Colonic mucosa (tissue), 4 donors: Measurements from ENCODE around the gene CDIPT. TPM values are rescaled to one million over a fixed set of nuclear protein-coding genes. Genes with fewer than 3 reads are reported as not detected.
"Not testable (repeated sequence)": the region's sequence is repeated elsewhere in the genome, so short reads cannot be mapped to it uniquely, and the experiment has no call there.

ENCODE experiments used
- DNase-seq: peaks from one replicate; pipeline ENCODE4 v3.0.0-alpha.2; 2020
- H3K27ac ChIP-seq: fragments of 200-600 bp; one replicate; pipeline ENCODE4 v1.8.0; 2021
- H3K27me3 ChIP-seq: fragments of 200-600 bp; one replicate; pipeline ENCODE4 v1.8.0; 2021
- H3K36me3 ChIP-seq: fragments of 200-600 bp; one replicate; pipeline ENCODE4 v1.8.0; 2021
- H3K4me1 ChIP-seq: fragments of 200-600 bp; one replicate; pipeline ENCODE4 v1.8.0; 2021; ENCODE audit warnings: mild to moderate bottlenecking
- H3K4me3 ChIP-seq: fragments of 200-600 bp; one replicate; pipeline ENCODE4 v1.8.0; 2021
- H3K9ac ChIP-seq, 2 donors: one replicate each; pipeline ENCODE4 v1.7.0; 2013; ENCODE audit warnings: control low read depth in 2 of 2, low read depth in 2 of 2, low read length in 2 of 2
- H3K9me3 ChIP-seq: fragments of 200-600 bp; one replicate; pipeline ENCODE4 v1.8.0; 2021
- intact Hi-C: fragments of 100-400 bp; cut with DNase I; formaldehyde crosslinking; loops from one replicate; pipeline ENCODE4 v1.14.1; 2022
- total RNA-seq, 2 donors: library from RNA; stranded (reverse); fragmentation: NEBNext Ultra II Directional in 1 of 2; extraction: Animal tissue kit (Norgen Biotek cat#: 25700) in 1 of 2; gene quantifications; one replicate each; pipeline ENCODE4 v1.2.1, GENCODE V29; 2021
- TF ChIP-seq, protein P1 (sequence below): fragments of 200-600 bp; IDR thresholded peaks from one replicate; pipeline ENCODE4 v1.8.0; 2022; ENCODE audit warnings: antibody characterized with exemption, mild to moderate bottlenecking
- donor health status: healthy.
- donor health status: DM: no; HTN: no; CAD: no.
- donor health status: DM: no; HTN: no; CAD: no.

The CDIPT gene, protein sequence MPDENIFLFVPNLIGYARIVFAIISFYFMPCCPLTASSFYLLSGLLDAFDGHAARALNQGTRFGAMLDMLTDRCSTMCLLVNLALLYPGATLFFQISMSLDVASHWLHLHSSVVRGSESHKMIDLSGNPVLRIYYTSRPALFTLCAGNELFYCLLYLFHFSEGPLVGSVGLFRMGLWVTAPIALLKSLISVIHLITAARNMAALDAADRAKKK
- total RNA-seq, result 10 to 100 TPM; 58.1 to 62.7 TPM

DNA sequence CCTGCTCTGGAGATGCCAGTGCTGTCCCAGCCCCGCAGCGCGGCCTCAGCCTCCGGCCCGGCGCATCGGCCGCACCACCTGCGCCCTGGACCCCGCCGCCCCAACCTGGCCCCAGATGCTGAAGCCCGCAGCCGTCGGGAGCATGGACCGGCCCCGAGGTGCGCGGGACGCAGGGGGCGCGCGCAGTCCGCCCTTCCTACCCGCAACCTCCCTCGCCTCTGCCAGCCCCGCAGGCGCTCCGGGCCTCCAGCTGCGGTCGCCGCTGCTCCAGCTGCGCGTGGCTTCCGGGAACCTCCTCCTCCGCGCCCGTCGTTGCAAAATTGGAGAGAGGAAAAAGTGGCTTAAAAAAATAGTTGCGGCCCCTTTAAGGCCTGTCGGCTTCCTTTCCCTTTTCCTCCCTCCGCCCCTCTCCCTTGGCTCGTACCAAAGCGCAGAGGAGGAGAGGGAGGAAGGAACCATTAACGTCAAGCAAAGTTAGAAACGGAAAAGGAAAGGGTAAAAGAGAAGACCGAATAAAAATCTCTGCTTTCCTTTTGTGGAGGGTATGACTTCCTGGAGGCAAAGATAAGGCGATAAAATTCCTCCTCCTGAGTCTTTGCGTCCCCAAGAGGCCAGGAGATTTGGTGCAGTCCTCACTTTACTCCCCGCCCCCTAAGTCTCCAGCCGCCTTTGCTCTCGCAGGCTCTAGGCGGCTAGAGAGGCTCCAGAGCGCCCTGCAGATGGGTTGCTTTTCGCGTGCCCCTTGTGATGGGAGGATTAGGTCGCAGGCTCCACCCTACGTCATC, at the start of gene CDIPT:
TSS of gene CDIPT (minus strand) at position 343 of the 785 bp plus-strand sequence. CDS start 369 bp downstream, outside the sequence.
- H3K9ac ChIP-seq, result peak within 1 kb of the TSS; percentile 84 to 86
- peak; percentile 95 for DNase-seq
- H3K27me3 ChIP-seq, result no peaks in the 10 kb centered on the region
- TF ChIP-seq, protein P1, sequence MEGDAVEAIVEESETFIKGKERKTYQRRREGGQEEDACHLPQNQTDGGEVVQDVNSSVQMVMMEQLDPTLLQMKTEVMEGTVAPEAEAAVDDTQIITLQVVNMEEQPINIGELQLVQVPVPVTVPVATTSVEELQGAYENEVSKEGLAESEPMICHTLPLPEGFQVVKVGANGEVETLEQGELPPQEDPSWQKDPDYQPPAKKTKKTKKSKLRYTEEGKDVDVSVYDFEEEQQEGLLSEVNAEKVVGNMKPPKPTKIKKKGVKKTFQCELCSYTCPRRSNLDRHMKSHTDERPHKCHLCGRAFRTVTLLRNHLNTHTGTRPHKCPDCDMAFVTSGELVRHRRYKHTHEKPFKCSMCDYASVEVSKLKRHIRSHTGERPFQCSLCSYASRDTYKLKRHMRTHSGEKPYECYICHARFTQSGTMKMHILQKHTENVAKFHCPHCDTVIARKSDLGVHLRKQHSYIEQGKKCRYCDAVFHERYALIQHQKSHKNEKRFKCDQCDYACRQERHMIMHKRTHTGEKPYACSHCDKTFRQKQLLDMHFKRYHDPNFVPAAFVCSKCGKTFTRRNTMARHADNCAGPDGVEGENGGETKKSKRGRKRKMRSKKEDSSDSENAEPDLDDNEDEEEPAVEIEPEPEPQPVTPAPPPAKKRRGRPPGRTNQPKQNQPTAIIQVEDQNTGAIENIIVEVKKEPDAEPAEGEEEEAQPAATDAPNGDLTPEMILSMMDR, result peak; percentile 37
- no peaks in the 10 kb centered on the region for H3K36me3 ChIP-seq
- intact Hi-C loops, result loop anchor here (5.0 kb wide), 2 partner anchors 144 to 159 kb away; partner anchors contain the start of gene C16orf92
- H3K27ac ChIP-seq, result peak within 1 kb of the TSS; percentile 86
- peaks cover 8% of the 10 kb centered on the region for H3K4me1 ChIP-seq
- H3K9me3 ChIP-seq, result no peaks in the 10 kb centered on the region
- H3K4me3 ChIP-seq, result peak within 1 kb of the TSS; percentile 89

DNA sequence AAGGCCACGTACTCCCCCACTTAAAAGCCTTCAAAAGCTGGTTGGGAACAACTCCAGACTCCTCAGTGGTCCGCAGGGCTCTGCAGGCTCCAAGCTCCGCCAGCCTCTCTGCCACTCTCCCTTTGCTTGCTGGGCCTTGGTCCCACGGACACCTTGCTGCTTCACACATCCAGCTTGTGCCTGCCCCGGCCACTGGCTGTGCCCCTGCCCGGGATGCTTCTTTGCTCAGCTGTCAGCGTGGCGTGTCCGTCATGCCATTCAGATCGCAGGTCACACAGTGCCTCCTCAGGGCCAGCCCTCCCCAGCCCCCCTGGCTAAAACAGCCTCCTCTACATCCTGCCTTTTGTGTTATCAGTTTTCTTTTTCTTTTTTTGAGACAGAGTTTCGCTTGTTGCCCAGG, 49.1 kb upstream of the CDIPT start:
- Histone ChIP-seq H3K4me1 (no peaks in the 10 kb centered on the region), H3K4me3 (no peak overlapping the region), H3K36me3 (no peaks in the 10 kb centered on the region), H3K9me3 (no peaks in the 10 kb centered on the region), H3K27me3 (no peaks in the 10 kb centered on the region), H3K9ac (no peak overlapping the region), H3K27ac (no peak overlapping the region)
- intact Hi-C loops, result no loop called here
- TF ChIP-seq, protein P1, result no peak
- no peak for DNase-seq

DNA sequence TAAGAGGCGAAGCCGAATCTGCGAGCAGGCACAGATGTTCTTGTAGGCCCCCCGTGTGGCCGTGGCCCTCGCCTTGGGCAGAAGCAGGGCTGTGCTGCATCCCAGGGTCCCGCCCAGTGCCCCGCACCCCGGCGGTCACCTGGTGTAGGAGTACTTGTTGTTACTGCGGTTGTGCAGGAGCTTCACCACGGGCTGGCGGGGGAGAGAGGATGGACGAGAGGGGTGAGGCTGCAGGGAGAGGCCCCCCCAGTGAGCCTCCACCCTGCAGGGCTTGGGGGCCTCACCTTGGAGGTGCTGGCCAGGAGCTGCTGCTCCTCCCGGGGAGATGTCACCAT, 48.6 kb upstream of the CDIPT start:
- Histone ChIP-seq H3K36me3 (no peaks in the 10 kb centered on the region), H3K9me3 (no peaks in the 10 kb centered on the region), H3K27me3 (no peaks in the 10 kb centered on the region), H3K4me1 (no peaks in the 10 kb centered on the region), H3K9ac (no peak overlapping the region), H3K27ac (no peak overlapping the region), H3K4me3 (no peak overlapping the region)
- intact Hi-C loops, result no loop called here
- DNase-seq, result no peak
- TF ChIP-seq, protein P1, result no peak

DNA sequence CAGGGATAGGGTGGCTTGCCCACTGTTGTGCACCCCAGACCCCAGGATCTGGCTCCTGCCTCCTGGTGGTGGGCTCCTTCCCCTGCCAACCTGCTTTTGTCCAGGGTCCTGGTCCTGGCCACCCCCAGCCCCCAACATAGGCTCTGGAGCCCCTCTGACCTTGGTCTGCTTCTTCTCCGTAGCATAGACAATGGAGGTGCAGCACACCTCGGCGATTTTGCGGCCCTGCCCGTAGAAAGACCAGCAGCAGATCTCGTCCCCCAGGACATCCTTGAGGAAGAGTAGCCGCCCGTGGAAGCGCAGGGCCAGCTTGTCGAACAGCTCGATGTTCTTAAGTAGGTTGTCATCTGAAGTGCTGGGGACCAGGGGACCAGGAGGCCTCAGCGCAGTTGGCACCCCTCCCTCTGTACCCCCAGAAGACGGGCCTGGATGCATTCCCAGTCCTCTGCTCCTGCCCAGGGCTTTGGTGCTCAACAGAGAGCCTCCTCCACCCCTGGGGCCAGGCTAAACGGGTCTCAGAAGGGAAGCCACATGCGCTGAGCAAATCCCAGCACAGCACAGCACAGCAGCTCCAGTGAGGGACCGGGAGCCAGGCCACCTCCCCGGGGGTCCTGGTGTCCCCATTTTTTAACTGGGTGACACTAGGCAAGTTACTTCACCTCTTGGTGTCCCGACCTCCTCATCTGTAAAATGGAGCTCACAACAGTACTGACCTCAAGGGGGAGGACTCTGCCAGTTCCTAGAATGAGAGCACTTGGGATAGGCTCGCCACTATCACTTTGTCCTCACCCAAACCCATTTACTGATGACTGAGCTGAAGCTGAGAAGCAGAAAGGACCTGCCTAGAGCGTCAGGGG, 48.0 kb upstream of the CDIPT start:
- H3K9ac ChIP-seq, result no peak overlapping the region
- no peak overlapping the region for H3K4me3 ChIP-seq
- intact Hi-C loops, result no loop called here
- TF ChIP-seq, protein P1, result no peak
- H3K9me3 ChIP-seq, result no peaks in the 10 kb centered on the region
- H3K36me3 ChIP-seq, result no peaks in the 10 kb centered on the region
- H3K4me1 ChIP-seq, result no peaks in the 10 kb centered on the region
- no peaks in the 10 kb centered on the region for H3K27me3 ChIP-seq
- no peak overlapping the region for H3K27ac ChIP-seq
- DNase-seq, result no peak

DNA sequence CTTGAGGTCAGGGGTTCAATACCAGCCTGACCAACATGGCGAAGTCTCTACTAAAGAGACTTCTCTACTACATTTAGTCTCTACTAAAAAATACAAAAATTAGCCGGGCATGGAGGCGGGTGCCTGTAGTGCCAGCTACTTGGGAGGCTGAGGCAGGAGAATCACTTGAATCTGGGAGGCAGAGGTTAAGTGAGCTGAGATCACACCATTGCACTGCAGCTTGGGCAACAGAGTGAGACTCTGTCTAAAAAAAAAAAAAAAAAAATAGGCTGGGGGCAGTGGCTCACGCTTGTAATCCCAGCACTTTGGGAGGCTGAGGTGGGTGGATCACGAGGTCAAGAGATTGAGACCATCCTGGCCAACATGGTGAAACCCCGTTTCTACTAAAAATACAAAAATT, 46.8 kb upstream of the CDIPT start:
- H3K4me1 ChIP-seq, H3K36me3 ChIP-seq, DNase-seq, H3K9me3 ChIP-seq, H3K27ac ChIP-seq, H3K27me3 ChIP-seq, H3K4me3 ChIP-seq, intact Hi-C loops, H3K9ac ChIP-seq: not testable (repeated sequence)
